Astrocyte (in vitro differentiated cells and primary cell): ENCODE data around the gene PMM2.

Experiments used
- CTCF ChIP-seq: IDR thresholded peaks from 2 replicates; pipeline ENCODE4 v1.5.1; 2011; ENCODE audit warnings: low read depth, mild to moderate bottlenecking, inconsistent platforms, low read length, moderate library complexity; ENCODE audit not compliant: insufficient read depth
- EZH2 ChIP-seq: IDR thresholded peaks from 2 replicates; pipeline ENCODE4 v1.6.1; 2012; ENCODE audit warnings: mild to moderate bottlenecking, low read length, inconsistent platforms; ENCODE audit not compliant: insufficient read depth

- TF ChIP-seq CTCF (no peak), EZH2 (no peak)
These were observed 57.6 kb downstream of the PMM2 start for GRCh38 chr16:8855051-8855786.
